ENCODE measurements around the gene UMODL1. TPM values are rescaled to one million over a fixed set of nuclear protein-coding genes. Genes with fewer than 3 reads are reported as not detected.

Gene UMODL1
- total and polyA plus RNA-seq, 8 donors = 0.02 to 0.06 TPM; not detected in 6

- intact Hi-C loops (cut with DNase I) = no loop called here
- ATAC-seq (no peak), DNase-seq (no peak), FAIRE-seq (no peak)
- H3K27ac ChIP-seq = no peak overlapping the region
- peaks cover 0 to 10% (median 0%) of the 10 kb centered on the region in 3 donors for H3K4me1 ChIP-seq
- no peaks in the 10 kb centered on the region for H3K9me3 ChIP-seq
- no peak for TF ChIP-seq CTCF (IDR thresholded peaks at IDR 0.05)
- WGBS, 2 donors = 97% methylated on average over 6 of the region's 6 CpGs
- no peaks in the 10 kb centered on the region for H3K27me3 ChIP-seq
- no peak overlapping the region for H3K4me3 ChIP-seq
- H3K36me3 ChIP-seq = no peaks in the 10 kb centered on the region
These were observed 23.7 kb downstream of the UMODL1 start for GRCh38 chr21:42094811-42095210.

GRCh38 chr21:42095581-42095980, 24.5 kb downstream of the UMODL1 start:
- Histone ChIP-seq H3K9me3 (no peaks in the 10 kb centered on the region), H3K4me1 (peaks cover 0 to 10% (median 0%) of the 10 kb centered on the region in 3 donors), H3K27ac (no peak overlapping the region), H3K36me3 (no peaks in the 10 kb centered on the region), H3K27me3 (no peaks in the 10 kb centered on the region), H3K4me3 (no peak overlapping the region)
- 90 to 93% methylated on average over 2 of the region's 2 CpGs for WGBS, 2 donors
- ATAC-seq = no peak
- no peak for DNase-seq
- no peak for TF ChIP-seq CTCF (IDR thresholded peaks at IDR 0.05)
- intact Hi-C loops (cut with DNase I) = no loop called here
- no peak for FAIRE-seq

GRCh38 chr21:42096566-42096965, 25.4 kb downstream of the UMODL1 start:
- no peaks in the 10 kb centered on the region for H3K27me3 ChIP-seq

GRCh38 chr21:42097274-42097673, 26.2 kb downstream of the UMODL1 start:
- H3K27me3 ChIP-seq = no peaks in the 10 kb centered on the region
- peak overlapping the region in 2 of 4 donors; percentile 48 to 60 for H3K27ac ChIP-seq
- WGBS, 2 donors = 84 to 85% methylated on average over 3 of the region's 3 CpGs
- H3K4me1 ChIP-seq = peaks cover 0 to 10% (median 0%) of the 10 kb centered on the region in 3 donors
- no peaks in the 10 kb centered on the region for H3K9me3 ChIP-seq
- no peak for DNase-seq
- no peak for FAIRE-seq
- H3K36me3 ChIP-seq = no peaks in the 10 kb centered on the region
- intact Hi-C loops (cut with DNase I) = no loop called here
- no peak overlapping the region for H3K4me3 ChIP-seq
- no peak for TF ChIP-seq CTCF (IDR thresholded peaks at IDR 0.05)
- no peak for ATAC-seq

More at GRCh38 chr21:42096566-42096965, 25.4 kb downstream of the UMODL1 start:
- WGBS, 2 donors = 80 to 82% methylated on average over 10 of the region's 10 CpGs
- no peaks in the 10 kb centered on the region for H3K9me3 ChIP-seq
- no peak for FAIRE-seq
- H3K27ac ChIP-seq = no peak overlapping the region
- H3K4me1 ChIP-seq = peaks cover 0 to 10% (median 0%) of the 10 kb centered on the region in 3 donors
- H3K4me3 ChIP-seq = no peak overlapping the region
- ATAC-seq = no peak
- intact Hi-C loops (cut with DNase I) = no loop called here
- TF ChIP-seq CTCF (IDR thresholded peaks at IDR 0.05) = no peak
- DNase-seq = no peak
- H3K36me3 ChIP-seq = no peaks in the 10 kb centered on the region

- DNase-seq (no peak), ATAC-seq (peak; percentile 38 to 93 (median 84)), FAIRE-seq (peak; percentile 73)
- no peaks in the 10 kb centered on the region for H3K27me3 ChIP-seq
- no peak for TF ChIP-seq CTCF (IDR thresholded peaks at IDR 0.05)
- peaks cover 0 to 10% (median 0%) of the 10 kb centered on the region in 3 donors for H3K4me1 ChIP-seq
- no peaks in the 10 kb centered on the region for H3K9me3 ChIP-seq
- peak overlapping the region in 2 of 4 donors; percentile 48 to 60 for H3K27ac ChIP-seq
- WGBS, 2 donors = 53 to 64% methylated on average over 8 of the region's 8 CpGs
- intact Hi-C loops (cut with DNase I) = no loop called here
- no peak overlapping the region for H3K4me3 ChIP-seq
- H3K36me3 ChIP-seq = no peaks in the 10 kb centered on the region
These were observed 26.8 kb downstream of the UMODL1 start for GRCh38 chr21:42097860-42098454.

Measured in pancreas (tissue), 10 donors.